H9 (cell line): ENCODE measurements around the gene SLMAP. TPM values are rescaled to one million over a fixed set of nuclear protein-coding genes. Genes with fewer than 3 reads are reported as not detected.

ENCODE experiments used
- DNase-seq: peaks from one replicate; pipeline ENCODE4 v3.0.0-alpha.2; 2017
- H2AFZ ChIP-seq: one replicate; pipeline ENCODE4 v1.6.1; 2013; ENCODE audit warnings: mild to moderate bottlenecking, low read length, control low read depth, moderate library complexity
- H2AK5ac ChIP-seq: 2 replicates; pipeline ENCODE4 v1.6.1; 2013; ENCODE audit warnings: low read length, control low read depth, mixed read lengths; ENCODE audit not compliant: insufficient read length
- H2BK120ac ChIP-seq: one replicate; pipeline ENCODE4 v1.6.1; 2013; ENCODE audit warnings: low read depth, mild to moderate bottlenecking, low read length, control low read depth, inconsistent platforms; ENCODE audit not compliant: poor library complexity, severe bottlenecking
- H2BK12ac ChIP-seq: 2 replicates; pipeline ENCODE4 v1.6.1; 2013; ENCODE audit warnings: low read length, control low read depth, mixed read lengths, low read depth; ENCODE audit not compliant: insufficient read length
- H2BK15ac ChIP-seq: 2 replicates; pipeline ENCODE4 v1.6.1; 2013; ENCODE audit warnings: low read depth, low read length, control low read depth
- H2BK20ac ChIP-seq: one replicate; pipeline ENCODE4 v1.6.1; 2013; ENCODE audit warnings: low read depth, mild to moderate bottlenecking, low read length, control low read depth, inconsistent platforms; ENCODE audit not compliant: poor library complexity, severe bottlenecking
- H2BK5ac ChIP-seq: 2 replicates; pipeline ENCODE4 v1.6.1; 2013; ENCODE audit warnings: low read length, control low read depth, mixed read lengths; ENCODE audit not compliant: insufficient read length
- H3K14ac ChIP-seq: 2 replicates; pipeline ENCODE4 v1.6.1; 2013; ENCODE audit warnings: low read length, control low read depth; ENCODE audit not compliant: insufficient read depth
- H3K18ac ChIP-seq: 2 replicates; pipeline ENCODE4 v1.6.1; 2013; ENCODE audit warnings: low read depth, mild to moderate bottlenecking, mixed read lengths, low read length, control low read depth; ENCODE audit not compliant: insufficient read length
- H3K23ac ChIP-seq: 2 replicates; pipeline ENCODE4 v1.6.1; 2013; ENCODE audit warnings: low read length, control low read depth, mixed read lengths, low read depth; ENCODE audit not compliant: insufficient read length
- H3K23me2 ChIP-seq: 2 replicates; pipeline ENCODE4 v1.6.1; 2013; ENCODE audit warnings: low read depth, mild to moderate bottlenecking, mixed read lengths, low read length, control low read depth; ENCODE audit not compliant: insufficient read length, poor library complexity, severe bottlenecking
- H3K27ac ChIP-seq: 2 replicates; pipeline ENCODE4 v1.5.1; 2013; ENCODE audit warnings: low read length, control low read depth, mixed read lengths, low read depth; ENCODE audit not compliant: insufficient read length
- H3K27me3 ChIP-seq: 2 replicates; pipeline ENCODE4 v1.6.1; 2013; ENCODE audit warnings: low read length, control low read depth, inconsistent platforms; ENCODE audit not compliant: insufficient read depth
- H3K4ac ChIP-seq: 2 replicates; pipeline ENCODE4 v1.6.1; 2013; ENCODE audit warnings: low read depth, mild to moderate bottlenecking, control low read depth, inconsistent platforms, low read length, moderate library complexity
- H3K4me1 ChIP-seq: 2 replicates; pipeline ENCODE4 v1.6.1; 2013; ENCODE audit warnings: low read length, control low read depth, inconsistent platforms; ENCODE audit not compliant: insufficient read depth
- H3K4me2 ChIP-seq: 2 replicates; pipeline ENCODE4 v1.6.1; 2013; ENCODE audit warnings: low read length, control low read depth, mixed read lengths; ENCODE audit not compliant: insufficient read length, insufficient read depth
- H3K56ac ChIP-seq: 2 replicates; pipeline ENCODE4 v1.6.1; 2013; ENCODE audit warnings: low read depth, mild to moderate bottlenecking, mixed read lengths, low read length, control low read depth; ENCODE audit not compliant: insufficient read length
- H3K79me1 ChIP-seq: 2 replicates; pipeline ENCODE4 v1.6.1; 2013; ENCODE audit warnings: low read depth, mild to moderate bottlenecking, moderate library complexity, low read length, control low read depth, inconsistent platforms; ENCODE audit not compliant: insufficient read depth, poor library complexity, severe bottlenecking
- H3K79me2 ChIP-seq: 2 replicates; pipeline ENCODE4 v1.6.1; 2013; ENCODE audit warnings: low read length, control low read depth, inconsistent platforms; ENCODE audit not compliant: insufficient read depth
- H3K9ac ChIP-seq: 2 replicates; pipeline ENCODE4 v1.6.1; 2013; ENCODE audit warnings: low read length, control low read depth, mixed read lengths; ENCODE audit not compliant: insufficient read length; ENCODE audit errors: extremely low read depth
- H3K9me3 ChIP-seq: one replicate; pipeline ENCODE4 v1.6.1; 2013; ENCODE audit warnings: low read depth, low read length, inconsistent platforms; ENCODE audit not compliant: control insufficient read depth
- H3T11ph ChIP-seq: one replicate; pipeline ENCODE4 v1.6.1; 2013; ENCODE audit warnings: mild to moderate bottlenecking, low read length, control low read depth, inconsistent platforms
- H4K20me1 ChIP-seq: one replicate; pipeline ENCODE4 v1.6.1; 2013; ENCODE audit not compliant: control insufficient read depth, insufficient read length, insufficient read depth
- H4K5ac ChIP-seq: 2 replicates; pipeline ENCODE4 v1.6.1; 2013; ENCODE audit warnings: low read depth, mild to moderate bottlenecking, mixed read lengths, low read length, control low read depth; ENCODE audit not compliant: insufficient read length
- H4K8ac ChIP-seq: replicated peaks from 2 replicates; pipeline ENCODE4 v1.6.1; 2013; ENCODE audit warnings: low read length, control low read depth, mixed read lengths, low read depth; ENCODE audit not compliant: insufficient read length
- H4K91ac ChIP-seq: 2 replicates; pipeline ENCODE4 v1.6.1; 2013; ENCODE audit warnings: low read depth, mild to moderate bottlenecking, moderate library complexity, mixed read lengths, low read length, control low read depth; ENCODE audit not compliant: insufficient read length
- H3K27ac Mint-ChIP-seq, 3 experiments: 2 replicates in 2 of 3; 3 replicates in 1 of 3; pipeline ENCODE4 v1.8.0; 2020 to 2021; ENCODE audit warnings: mixed read lengths in 3 of 3, mild to moderate bottlenecking in 1 of 3, moderate library complexity in 1 of 3
- H3K27me3 Mint-ChIP-seq: 2 replicates; pipeline ENCODE4 v1.8.0; 2021; ENCODE audit warnings: low read depth, mild to moderate bottlenecking, moderate library complexity, mixed read lengths
- H3K36me3 Mint-ChIP-seq, 3 experiments: 2 replicates in 2 of 3; 3 replicates in 1 of 3; pipeline ENCODE4 v1.8.0; 2020 to 2021; ENCODE audit warnings: low read depth in 3 of 3, mixed read lengths in 3 of 3; ENCODE audit not compliant: insufficient read depth in 1 of 3
- H3K4me1 Mint-ChIP-seq, 2 experiments: 2 replicates each; pipeline ENCODE4 v1.8.0; 2020; ENCODE audit warnings: mixed read lengths in 2 of 2
- H3K4me3 Mint-ChIP-seq, 2 experiments: 2 replicates in 1 of 2; 3 replicates in 1 of 2; pipeline ENCODE4 v1.8.0; 2020 to 2021; ENCODE audit warnings: mild to moderate bottlenecking in 2 of 2, mixed read lengths in 2 of 2, moderate library complexity in 1 of 2
- H3K9me3 Mint-ChIP-seq, 2 experiments: 2 replicates in 1 of 2; 3 replicates in 1 of 2; pipeline ENCODE4 v1.8.0; 2020; ENCODE audit warnings: mild to moderate bottlenecking in 2 of 2, mixed read lengths in 2 of 2, moderate library complexity in 1 of 2
- CTCF ChIP-seq: fragments of 200-600 bp; sonication (generic); conservative IDR thresholded peaks from 3 replicates; pipeline ENCODE4 v1.8.0; 2021; ENCODE audit warnings: antibody characterized with exemption, mild to moderate bottlenecking
- WGBS: extraction: QIAGEN DNeasy Blood & Tissue Kit; methylation state at CpG from one replicate; pipeline ENCODE4 v1.1.7; 2013; ENCODE audit warnings: missing lambda C conversion rate, low lambda C conversion rate, mixed read lengths; ENCODE audit not compliant: insufficient read length; ENCODE audit errors: extremely low coverage; 5-methylcytosine and 5-hydroxymethylcytosine counted together
- total RNA-seq: library from RNA; stranded (reverse); gene quantifications from 2 replicates; pipeline ENCODE4 v1.2.1, GENCODE V29; 2021

SLMAP gene
- total RNA-seq, 1 experiment from 2014 or later: 65.1 TPM

DNA sequence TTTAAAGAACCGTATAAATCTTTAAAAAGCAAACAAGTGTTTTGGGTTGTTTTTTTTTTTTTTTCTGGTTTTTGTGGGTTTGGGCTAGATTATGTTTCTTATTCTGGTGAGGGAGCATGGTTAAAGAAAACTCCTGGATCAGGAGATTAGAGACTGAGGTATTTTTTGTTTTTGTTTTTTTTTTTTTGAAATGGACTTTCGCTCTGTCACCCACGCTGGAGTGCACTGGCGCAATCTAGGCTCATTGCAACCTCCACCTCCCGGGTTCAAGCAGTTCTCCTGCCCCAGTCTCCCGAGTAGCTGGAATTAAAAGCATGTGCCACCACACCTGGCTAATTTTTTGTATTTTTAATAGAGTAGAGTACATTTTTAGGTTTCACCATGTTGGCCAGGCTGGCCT is 95.2 kb downstream of the SLMAP start:
- no peak overlapping the region for H3K27ac Mint-ChIP-seq
- Histone ChIP-seq H3K27ac (no peak overlapping the region), H2AFZ (no peak overlapping the region), H4K91ac (no peak overlapping the region), H3K14ac (no peak overlapping the region), H3K56ac (no peak overlapping the region), H3K4me2 (no peak overlapping the region), H2AK5ac (no peak overlapping the region), H3K9me3 (no peaks in the 10 kb centered on the region), H3K23ac (no peak overlapping the region), H4K5ac (no peak overlapping the region), H3K79me2 (no peaks in the 10 kb centered on the region), H3K27me3 (no peaks in the 10 kb centered on the region), H3K4ac (no peak overlapping the region), H2BK5ac (no peak overlapping the region), H3K9ac (no peak overlapping the region), H3K79me1 (no peaks in the 10 kb centered on the region), H2BK12ac (no peak overlapping the region), H3K4me1 (no peaks in the 10 kb centered on the region), H2BK20ac (no peak overlapping the region), H4K8ac (no peak overlapping the region), H3K18ac (no peak overlapping the region), H2BK120ac (no peak overlapping the region), H3K23me2 (no peaks in the 10 kb centered on the region), H3T11ph (no peak overlapping the region), H4K20me1 (no peaks in the 10 kb centered on the region), H2BK15ac (no peak overlapping the region)
- H3K27me3 Mint-ChIP-seq: no peaks in the 10 kb centered on the region
- no peak overlapping the region for H3K4me3 Mint-ChIP-seq
- peaks cover 2 to 4% (median 4%) of the 10 kb centered on the region in 3 experiments; a peak in 3 of 7 replicates for H3K36me3 Mint-ChIP-seq
- H3K4me1 Mint-ChIP-seq: no peaks in the 10 kb centered on the region
- no peak for DNase-seq
- TF ChIP-seq CTCF: no peak
- no CpG with 5 or more reads among the region's 6 CpGs for WGBS
- H3K9me3 Mint-ChIP-seq: no peaks in the 10 kb centered on the region
